ENCODE results near the gene RPS18. TPM values are rescaled to one million over a fixed set of nuclear protein-coding genes. Genes with fewer than 3 reads are reported as not detected.

RPS18 gene
- total and polyA plus RNA-seq, 2 of the 13 experiments (the other 11 are each of a cell fraction or from before 2014, with no cell fraction given), result 3,896 to 5,806 TPM

- 0 out of 2 replicates have a peak, but pooled peaks have one; percentile 18 for TF ChIP-seq RNF2 (conservative IDR thresholded peaks at IDR 0.05; ENCODE audit: low read depth)
- 0 out of 2 replicates have a peak, but pooled peaks have one; percentile 17 for TF ChIP-seq E2F5 (CRISPR knock-in tag; conservative IDR thresholded peaks at IDR 0.05)
- no peak for TF ChIP-seq SRSF4 (IDR thresholded peaks at IDR 0.05; ENCODE audit: low read depth, low read length, poor library complexity, severe bottlenecking)
- TF ChIP-seq RXRB (CRISPR knock-in tag; IDR thresholded peaks at IDR 0.05; ENCODE audit: borderline replicate concordance), result peak; percentile 32
- no peak for TF ChIP-seq DPF2 (CRISPR knock-in tag; IDR thresholded peaks at IDR 0.05; ENCODE audit: borderline replicate concordance, low read depth)
- 0 out of 2 replicates have a peak, but pooled peaks have one; percentile 66 for TF ChIP-seq ZNF724P (CRISPR knock-in tag; IDR thresholded peaks at IDR 0.05; ENCODE audit: borderline replicate concordance)
- no peak for TF ChIP-seq SNRNP70 (IDR thresholded peaks at IDR 0.05; ENCODE audit: low read depth, low read length)
- TF ChIP-seq ZC3H13 (CRISPR knock-in tag; IDR thresholded peaks at IDR 0.05), result no peak; the same call in 1 of the 2 replicates
- no peak for TF ChIP-seq ZNF282 (IDR thresholded peaks at IDR 0.05; ENCODE audit: partially characterized antibody)
- TF ChIP-seq AGO1 (IDR thresholded peaks at IDR 0.05; ENCODE audit: low read depth, low read length, poor library complexity, severe bottlenecking), result no peak
- TF ChIP-seq RARA (CRISPR knock-in tag; IDR thresholded peaks at IDR 0.05), result no peak
- TF ChIP-seq MLXIP (CRISPR knock-in tag; IDR thresholded peaks at IDR 0.05; ENCODE audit: borderline replicate concordance), result no peak
- peak; percentile 97 for TF ChIP-seq FOXK2 (IDR thresholded peaks at IDR 0.05)
- 0 out of 2 replicates have a peak, but pooled peaks have one; percentile 36 for TF ChIP-seq ZNF225 (CRISPR knock-in tag; IDR thresholded peaks at IDR 0.05)
- TF ChIP-seq ZNF687 (CRISPR knock-in tag; IDR thresholded peaks at IDR 0.05), result peak; percentile 82
- no peak for TF ChIP-seq NFATC3 (CRISPR knock-in tag; IDR thresholded peaks at IDR 0.05)
- no peak for TF ChIP-seq DRAP1 (CRISPR knock-in tag; IDR thresholded peaks at IDR 0.05)
- peak; percentile 92; the same call in 1 of the 2 replicates for TF ChIP-seq MXD3 (CRISPR knock-in tag; IDR thresholded peaks at IDR 0.05)
- no peak; the same call in 1 of the 2 replicates for TF ChIP-seq ZNF839 (CRISPR knock-in tag; IDR thresholded peaks at IDR 0.05; ENCODE audit: borderline replicate concordance)
- no peak for TF ChIP-seq MTA1 (CRISPR knock-in tag; IDR thresholded peaks at IDR 0.05; ENCODE audit: borderline replicate concordance)
These were observed 17.3 kb downstream of the RPS18 start, which contains the start of the genes PFDN6 and WDR46 (continued) for GRCh38 chr6:33288921-33289783.

All from HepG2 (cell line).